Colonic mucosa (tissue), 4 donors: ENCODE results near the gene SERTAD1. TPM values are rescaled to one million over a fixed set of nuclear protein-coding genes. Genes with fewer than 3 reads are reported as not detected.

Experiments used
- DNase-seq: peaks from one replicate; pipeline ENCODE4 v3.0.0-alpha.2; 2020
- H3K27ac ChIP-seq: fragments of 200-600 bp; one replicate; pipeline ENCODE4 v1.8.0; 2021
- H3K27me3 ChIP-seq: fragments of 200-600 bp; one replicate; pipeline ENCODE4 v1.8.0; 2021
- H3K36me3 ChIP-seq: fragments of 200-600 bp; one replicate; pipeline ENCODE4 v1.8.0; 2021
- H3K4me1 ChIP-seq: fragments of 200-600 bp; one replicate; pipeline ENCODE4 v1.8.0; 2021; ENCODE audit warnings: mild to moderate bottlenecking
- H3K4me3 ChIP-seq: fragments of 200-600 bp; one replicate; pipeline ENCODE4 v1.8.0; 2021
- H3K9ac ChIP-seq, 2 donors: one replicate each; pipeline ENCODE4 v1.7.0; 2013; ENCODE audit warnings: control low read depth in 2 of 2, low read depth in 2 of 2, low read length in 2 of 2
- H3K9me3 ChIP-seq: fragments of 200-600 bp; one replicate; pipeline ENCODE4 v1.8.0; 2021
- intact Hi-C: fragments of 100-400 bp; cut with DNase I; formaldehyde crosslinking; loops from one replicate; pipeline ENCODE4 v1.14.1; 2022
- total RNA-seq, 2 donors: library from RNA; stranded (reverse); fragmentation: NEBNext Ultra II Directional in 1 of 2; extraction: Animal tissue kit (Norgen Biotek cat#: 25700) in 1 of 2; gene quantifications; one replicate each; pipeline ENCODE4 v1.2.1, GENCODE V29; 2021
- TF ChIP-seq, protein P1 (sequence below): fragments of 200-600 bp; IDR thresholded peaks from one replicate; pipeline ENCODE4 v1.8.0; 2022; ENCODE audit warnings: antibody characterized with exemption, mild to moderate bottlenecking
- donor health status: healthy.
- donor health status: DM: no; HTN: no; CAD: no.
- donor health status: DM: no; HTN: no; CAD: no.

SERTAD1 gene
- total RNA-seq, 2 donors from 2014 or later, result 8.7 to 16.0 TPM

- Histone ChIP-seq H3K4me3 (no peak overlapping the region), H3K4me1 (no peaks in the 10 kb centered on the region), H3K9me3 (no peaks in the 10 kb centered on the region), H3K27ac (no peak overlapping the region), H3K36me3 (no peaks in the 10 kb centered on the region), H3K9ac (no peak overlapping the region), H3K27me3 (no peaks in the 10 kb centered on the region)
- TF ChIP-seq, protein P1, sequence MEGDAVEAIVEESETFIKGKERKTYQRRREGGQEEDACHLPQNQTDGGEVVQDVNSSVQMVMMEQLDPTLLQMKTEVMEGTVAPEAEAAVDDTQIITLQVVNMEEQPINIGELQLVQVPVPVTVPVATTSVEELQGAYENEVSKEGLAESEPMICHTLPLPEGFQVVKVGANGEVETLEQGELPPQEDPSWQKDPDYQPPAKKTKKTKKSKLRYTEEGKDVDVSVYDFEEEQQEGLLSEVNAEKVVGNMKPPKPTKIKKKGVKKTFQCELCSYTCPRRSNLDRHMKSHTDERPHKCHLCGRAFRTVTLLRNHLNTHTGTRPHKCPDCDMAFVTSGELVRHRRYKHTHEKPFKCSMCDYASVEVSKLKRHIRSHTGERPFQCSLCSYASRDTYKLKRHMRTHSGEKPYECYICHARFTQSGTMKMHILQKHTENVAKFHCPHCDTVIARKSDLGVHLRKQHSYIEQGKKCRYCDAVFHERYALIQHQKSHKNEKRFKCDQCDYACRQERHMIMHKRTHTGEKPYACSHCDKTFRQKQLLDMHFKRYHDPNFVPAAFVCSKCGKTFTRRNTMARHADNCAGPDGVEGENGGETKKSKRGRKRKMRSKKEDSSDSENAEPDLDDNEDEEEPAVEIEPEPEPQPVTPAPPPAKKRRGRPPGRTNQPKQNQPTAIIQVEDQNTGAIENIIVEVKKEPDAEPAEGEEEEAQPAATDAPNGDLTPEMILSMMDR, result no peak
- DNase-seq, result no peak
- intact Hi-C loops, result no loop called here
Observed at GRCh38 chr19:40449506-40449905, 23.7 kb upstream of the SERTAD1 start.

GRCh38 chr19:40446263-40446784 lies 20.5 kb upstream of the SERTAD1 start:
- peak overlapping the region in 1 of 2 donors; percentile 52 for H3K9ac ChIP-seq
- no peaks in the 10 kb centered on the region for H3K27me3 ChIP-seq
- TF ChIP-seq, protein P1, result no peak
- intact Hi-C loops, result no loop called here
- no peaks in the 10 kb centered on the region for H3K9me3 ChIP-seq
- peaks cover 8% of the 10 kb centered on the region for H3K4me1 ChIP-seq
- H3K4me3 ChIP-seq, result no peak overlapping the region
- DNase-seq, result no peak
- H3K27ac ChIP-seq, result peak overlapping the region; percentile 94
- H3K36me3 ChIP-seq, result no peaks in the 10 kb centered on the region

DNA sequence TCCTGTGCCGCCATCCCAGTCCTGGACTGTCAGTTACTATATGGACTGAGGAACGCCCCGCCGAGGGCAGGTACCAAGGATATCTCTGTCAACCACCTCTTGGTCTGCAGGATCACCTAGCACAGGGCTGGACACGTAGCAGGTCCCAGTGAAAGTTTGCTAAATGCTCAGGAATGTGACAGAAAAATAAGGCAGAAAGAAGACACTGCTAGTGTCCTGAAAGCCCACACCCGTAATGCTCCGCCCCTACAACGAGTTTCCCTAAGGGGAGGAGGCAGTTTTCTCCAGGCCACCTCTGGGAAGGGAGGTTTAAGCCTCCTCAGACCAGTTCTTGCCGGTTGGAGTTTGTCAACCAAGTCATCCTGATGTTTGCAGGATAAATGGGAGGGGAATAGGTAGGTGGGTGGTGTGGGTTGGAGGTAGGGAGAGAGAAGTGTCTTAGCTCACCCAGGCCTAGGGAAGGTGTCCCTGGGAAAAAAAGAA lies 20.0 kb upstream of the SERTAD1 start:
- TF ChIP-seq, protein P1, result no peak
- H3K4me3 ChIP-seq, result no peak overlapping the region
- H3K4me1 ChIP-seq, result peaks cover 8% of the 10 kb centered on the region
- H3K9me3 ChIP-seq, result no peaks in the 10 kb centered on the region
- intact Hi-C loops, result no loop called here
- H3K27me3 ChIP-seq, result no peaks in the 10 kb centered on the region
- H3K27ac ChIP-seq, result peak overlapping the region; percentile 94
- DNase-seq, result peak; percentile 88
- H3K9ac ChIP-seq, result peak overlapping the region in 1 of 2 donors; percentile 52
- peaks cover 3% of the 10 kb centered on the region for H3K36me3 ChIP-seq

GRCh38 chr19:40444825-40445312 lies 19.1 kb upstream of the SERTAD1 start:
- no peaks in the 10 kb centered on the region for H3K27me3 ChIP-seq
- H3K27ac ChIP-seq, result peak overlapping the region; percentile 94
- TF ChIP-seq, protein P1, result no peak
- H3K9me3 ChIP-seq, result no peaks in the 10 kb centered on the region
- DNase-seq, result no peak
- peak overlapping the region; percentile 72 to 100 for H3K9ac ChIP-seq
- peak overlapping the region; percentile 66 for H3K4me3 ChIP-seq
- H3K4me1 ChIP-seq, result peaks cover 8% of the 10 kb centered on the region
- intact Hi-C loops, result no loop called here
- peaks cover 4% of the 10 kb centered on the region for H3K36me3 ChIP-seq

GRCh38 chr19:40444000-40444824 lies 18.4 kb upstream of the SERTAD1 start, which contains the start of gene SERTAD3:
Gene SERTAD3, minus strand, starts transcription at chr19:40444335. Its CDS starts 2,255 bp downstream, at chr19:40442080.
- Histone ChIP-seq H3K36me3 (peaks cover 4% of the 10 kb centered on the region), H3K4me3 (peak within 1 kb of the TSS; percentile 66), H3K9ac (peak within 1 kb of the TSS; percentile 83 to 100), H3K9me3 (no peaks in the 10 kb centered on the region), H3K27me3 (no peaks in the 10 kb centered on the region), H3K27ac (peak within 1 kb of the TSS; percentile 94), H3K4me1 (peaks cover 8% of the 10 kb centered on the region)
- TF ChIP-seq, protein P1, result no peak
- peak; percentile 98 for DNase-seq
- intact Hi-C loops, result no loop called here
